IMR-90 (cell line): ENCODE results near the gene ELF2. TPM values are rescaled to one million over a fixed set of nuclear protein-coding genes. Genes with fewer than 3 reads are reported as not detected.

ENCODE experiments used
- ATAC-seq: fragments of 200-7000 bp; cut with Tn5 transposase; 2 replicates; pipeline ENCODE4 v1.9.1; 2020; ENCODE audit warnings: low read depth, mild to moderate bottlenecking, moderate library complexity
- BruUV-seq: library from RNA; stranded (reverse); fragments of 400-500 nt; replicated peaks from 2 replicates; lab custom pipeline; 2021; lab: Mats Ljungman, UMichigan
- CTCF ChIA-PET: fragments of 300-600 bp; formaldehyde crosslinking; extraction: SDS; loops from one replicate; lab custom pipeline; 2021; ENCODE audit warnings: antibody characterized with exemption; lab: Yijun Ruan, JAX
- POLR2A ChIA-PET: fragments of 300-600 bp; sonication (Branson Sonifier 250); formaldehyde crosslinking; loops from one replicate; lab custom pipeline; 2022; ENCODE audit warnings: antibody characterized with exemption; ENCODE audit not compliant: unreplicated experiment; lab: Charles Lee
- DNase-seq: peaks from one replicate; pipeline ENCODE4 v3.0.0; 2013
- H2AFZ ChIP-seq: replicated peaks from 2 replicates; pipeline ENCODE3; 2013; ENCODE audit warnings: low read length, mild to moderate bottlenecking; ENCODE audit not compliant: poor library complexity
- H2AK5ac ChIP-seq: 2 replicates; pipeline ENCODE4 v1.6.1; 2013; ENCODE audit warnings: low read depth, low read length, inconsistent platforms
- H2AK9ac ChIP-seq: replicated peaks from 2 replicates; pipeline ENCODE3; 2013; ENCODE audit warnings: mild to moderate bottlenecking, low read depth, low read length, moderate library complexity; ENCODE audit not compliant: poor library complexity
- H2BK120ac ChIP-seq: 2 replicates; pipeline ENCODE4 v1.6.1; 2013; ENCODE audit warnings: low read depth, low read length, inconsistent platforms
- H2BK15ac ChIP-seq: 3 replicates; pipeline ENCODE4 v1.6.1; 2013; ENCODE audit warnings: low read depth, low read length, inconsistent platforms
- H2BK20ac ChIP-seq: 2 replicates; pipeline ENCODE4 v1.6.1; 2013; ENCODE audit warnings: low read depth, mild to moderate bottlenecking, inconsistent platforms, low read length, moderate library complexity
- H2BK5ac ChIP-seq: 2 replicates; pipeline ENCODE4 v1.6.1; 2013; ENCODE audit warnings: mild to moderate bottlenecking, low read depth, low read length, inconsistent platforms; ENCODE audit not compliant: poor library complexity, severe bottlenecking
- H3K14ac ChIP-seq: replicated peaks from 2 replicates; pipeline ENCODE4 v1.6.1; 2013; ENCODE audit warnings: low read depth, low read length, inconsistent platforms
- H3K18ac ChIP-seq: 2 replicates; pipeline ENCODE4 v1.6.1; 2013; ENCODE audit warnings: low read depth, low read length, control low read depth
- H3K23ac ChIP-seq: 2 replicates; pipeline ENCODE4 v1.6.1; 2013; ENCODE audit warnings: low read depth, low read length, inconsistent platforms
- H3K27ac ChIP-seq: 2 replicates; pipeline ENCODE4 v1.5.1; 2013; ENCODE audit warnings: mild to moderate bottlenecking, control low read depth, low read length; ENCODE audit not compliant: insufficient read depth
- H3K27me3 ChIP-seq: 2 replicates; pipeline ENCODE4 v1.6.1; 2013; ENCODE audit warnings: low read length; ENCODE audit not compliant: control insufficient read depth, insufficient read depth
- H3K36me3 ChIP-seq: 2 replicates; pipeline ENCODE4 v1.6.1; 2013; ENCODE audit warnings: low read length, mixed read lengths; ENCODE audit not compliant: control insufficient read depth, insufficient read depth
- H3K4ac ChIP-seq: 2 replicates; pipeline ENCODE4 v1.6.1; 2013; ENCODE audit warnings: low read depth, low read length, inconsistent platforms
- H3K4me1 ChIP-seq: 2 replicates; pipeline ENCODE4 v1.6.1; 2013; ENCODE audit warnings: low read length, mixed read lengths; ENCODE audit not compliant: control insufficient read depth, insufficient read depth
- H3K4me2 ChIP-seq: 2 replicates; pipeline ENCODE4 v1.6.1; 2013; ENCODE audit warnings: low read depth, mild to moderate bottlenecking, control low read depth, low read length, moderate library complexity
- H3K4me3 ChIP-seq: 2 replicates; pipeline ENCODE4 v1.5.1; 2013; ENCODE audit warnings: low read depth, mild to moderate bottlenecking, control low read depth, low read length, moderate library complexity; ENCODE audit not compliant: insufficient read depth
- H3K56ac ChIP-seq: 2 replicates; pipeline ENCODE4 v1.6.1; 2013; ENCODE audit warnings: low read length, inconsistent platforms; ENCODE audit not compliant: insufficient read depth; ENCODE audit errors: extremely low read depth
- H3K79me1 ChIP-seq, 2 experiments: 2 replicates each; pipeline ENCODE4 v1.6.1; 2013; ENCODE audit warnings: low read length in 2 of 2, inconsistent platforms in 1 of 2, low read depth in 1 of 2
- H3K9ac ChIP-seq: 2 replicates; pipeline ENCODE4 v1.6.1; 2013; ENCODE audit warnings: low read depth, low read length, control low read depth
- H3K9me1 ChIP-seq: 2 replicates; pipeline ENCODE4 v1.6.1; 2013; ENCODE audit warnings: low read length, inconsistent platforms; ENCODE audit not compliant: insufficient read depth
- H3K9me3 ChIP-seq: 2 replicates; pipeline ENCODE4 v1.6.1; 2013; ENCODE audit warnings: low read length; ENCODE audit not compliant: control insufficient read depth, insufficient read depth
- H4K20me1 ChIP-seq: 2 replicates; pipeline ENCODE4 v1.6.1; 2013; ENCODE audit warnings: low read length, inconsistent platforms; ENCODE audit not compliant: insufficient read depth
- H4K5ac ChIP-seq: 2 replicates; pipeline ENCODE4 v1.6.1; 2013; ENCODE audit warnings: mild to moderate bottlenecking, low read depth, low read length, control low read depth
- H4K8ac ChIP-seq, 2 experiments: 2 replicates each; pipeline ENCODE4 v1.6.1; 2013; ENCODE audit warnings: low read depth in 2 of 2, low read length in 2 of 2, control low read depth in 1 of 2, inconsistent platforms in 1 of 2
- H4K91ac ChIP-seq: 2 replicates; pipeline ENCODE4 v1.6.1; 2013; ENCODE audit warnings: low read depth, low read length, inconsistent platforms; ENCODE audit not compliant: insufficient read depth
- BHLHE40 ChIP-seq: fragments of 150-350 bp; IDR thresholded peaks from 2 replicates; pipeline ENCODE4 v1.6.1; 2016; ENCODE audit warnings: mild to moderate bottlenecking, low read depth, low read length
- CEBPB ChIP-seq: IDR thresholded peaks from 2 replicates; pipeline ENCODE4 v1.6.1; 2012; ENCODE audit warnings: low read depth, low read length, improper control_type of control experiment
- CHD1 ChIP-seq: IDR thresholded peaks from 2 replicates; pipeline ENCODE4 v1.6.1; 2012; ENCODE audit warnings: low read depth, low read length, improper control_type of control experiment
- FOS ChIP-seq: fragments of 150-350 bp; IDR thresholded peaks from 2 replicates; pipeline ENCODE4 v1.6.1; 2016; ENCODE audit warnings: low read depth, low read length
- MAFK ChIP-seq: IDR thresholded peaks from 2 replicates; pipeline ENCODE4 v1.6.1; 2012; ENCODE audit warnings: low read depth, low read length, improper control_type of control experiment
- MAZ ChIP-seq: IDR thresholded peaks from 2 replicates; pipeline ENCODE4 v1.6.1; 2012; ENCODE audit warnings: low read depth, mild to moderate bottlenecking, low read length, improper control_type of control experiment, moderate library complexity, borderline replicate concordance
- MXI1 ChIP-seq: IDR thresholded peaks from 2 replicates; pipeline ENCODE4 v1.6.1; 2012; ENCODE audit warnings: low read depth, mild to moderate bottlenecking, low read length, moderate library complexity, borderline replicate concordance
- NFE2L2 ChIP-seq: fragments of 150-350 bp; IDR thresholded peaks from 2 replicates; pipeline ENCODE4 v1.6.1; 2016; ENCODE audit warnings: low read depth, mild to moderate bottlenecking, low read length
- POLR2A ChIP-seq: IDR thresholded peaks from 2 replicates; pipeline ENCODE4 v1.6.1; 2012; ENCODE audit warnings: mild to moderate bottlenecking, low read depth, low read length
- RAD21 ChIP-seq: IDR thresholded peaks from 2 replicates; pipeline ENCODE4 v1.6.1; 2012; ENCODE audit warnings: low read length, improper control_type of control experiment
- RCOR1 ChIP-seq: IDR thresholded peaks from 2 replicates; pipeline ENCODE4 v1.6.1; 2012; ENCODE audit warnings: mild to moderate bottlenecking, low read length, improper control_type of control experiment; ENCODE audit not compliant: insufficient replicate concordance
- RFX5 ChIP-seq: IDR thresholded peaks from 2 replicates; pipeline ENCODE4 v1.8.0; 2012; ENCODE audit warnings: low read depth, mild to moderate bottlenecking, low read length, moderate library complexity
- SMC3 ChIP-seq: fragments of 150-350 bp; IDR thresholded peaks from 2 replicates; pipeline ENCODE4 v1.6.1; 2016; ENCODE audit warnings: low read depth, mild to moderate bottlenecking, antibody characterized with exemption, low read length, moderate library complexity
- USF2 ChIP-seq: fragments of 150-350 bp; IDR thresholded peaks from 2 replicates; pipeline ENCODE4 v1.6.1; 2017; ENCODE audit warnings: mild to moderate bottlenecking, antibody characterized with exemption, low read length, low read depth
- WGBS, 2 experiments: methylation state at CpG; one replicate each; pipeline versions ENCODE4 v1.1.5 to v1.1.7; 2013; ENCODE audit warnings: missing lambda C conversion rate in 2 of 2; ENCODE audit not compliant: insufficient read length in 1 of 2; ENCODE audit errors: extremely low coverage in 2 of 2; 5-methylcytosine and 5-hydroxymethylcytosine counted together
- dilution Hi-C: fragments of 300-500 bp; cut with HindIII; formaldehyde crosslinking; loops from one replicate; pipeline ENCODE4 v1.14.3; 2018; ENCODE audit warnings: low sequenced_read_pairs; ENCODE audit not compliant: unreplicated experiment
- in situ Hi-C: fragments of 300-500 bp; cut with MboI; formaldehyde crosslinking; loops from 3 replicates; pipeline ENCODE4 v1.14.3; 2019; ENCODE audit warnings: low sequenced_read_pairs, inconsistent platforms, mixed read lengths
- intact Hi-C: fragments of 100-400 bp; cut with micrococcal nuclease; formaldehyde crosslinking; loops from 2 replicates; pipeline ENCODE4 v1.10.0; 2022
- polyA plus RNA-seq, 3 experiments: library from polyadenylated mRNA; depleted of rRNA; stranded (reverse); fragments of >200 nt; gene quantifications; 2 replicates each; pipeline ENCODE4 v1.2.3, GENCODE V29; 2012; ENCODE audit warnings: low replicate concordance in 1 of 3
- total RNA-seq: library from RNA; depleted of rRNA; stranded (reverse); fragments of >200 nt; gene quantifications from 2 replicates; pipeline ENCODE4 v1.2.3, GENCODE V29; 2012
- TF ChIP-seq, protein P1 (sequence below): fragments of 150-350 bp; IDR thresholded peaks from 2 replicates; pipeline ENCODE4 v1.6.1; 2016; ENCODE audit warnings: low read depth, mild to moderate bottlenecking, low read length, moderate library complexity, borderline replicate concordance
- TF ChIP-seq, protein P2 (sequence below): conservative IDR thresholded peaks from 2 replicates; pipeline ENCODE4 v1.5.1; 2012; ENCODE audit warnings: mild to moderate bottlenecking, low read depth, low read length, improper control_type of control experiment

Gene ELF2
- total and polyA plus RNA-seq, 2 of the 4 experiments (the other 2 are of a cell fraction): 14.5 to 42.3 TPM

DNA sequence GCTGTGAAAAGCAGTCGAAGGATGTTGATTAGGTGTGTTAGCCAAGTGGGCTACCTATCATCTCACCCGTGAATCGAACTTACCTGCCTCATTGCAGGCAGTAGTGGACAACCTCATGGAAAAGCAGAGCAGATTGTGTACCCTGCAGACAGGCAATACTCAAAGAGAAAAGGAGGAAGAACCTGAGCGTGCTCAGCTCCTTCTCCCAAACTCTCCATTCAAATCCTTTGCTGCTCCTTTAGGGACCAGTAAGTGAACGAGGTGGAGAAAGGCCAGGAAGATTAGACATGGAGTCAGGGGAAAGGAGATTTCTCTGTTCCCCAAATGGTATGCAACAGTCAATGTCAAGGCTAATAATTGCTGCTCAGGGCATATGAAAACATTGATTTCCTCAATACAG lies 45.2 kb upstream of the ELF2 start:
- no peak overlapping the region for H3K27ac ChIP-seq
- H4K20me1 ChIP-seq: no peaks in the 10 kb centered on the region
- no peaks in the 10 kb centered on the region for H3K79me1 ChIP-seq
- in situ Hi-C loops (no loop called here), intact Hi-C loops (no loop called here), dilution Hi-C loops (no loop called here)
- no peak overlapping the region for H2BK5ac ChIP-seq
- no peak overlapping the region for H2AFZ ChIP-seq
- CTCF ChIA-PET: no interaction called here
- no TSS peak for BruUV-seq
- DNase-seq (no peak), ATAC-seq (no peak)
- POLR2A ChIA-PET: no interaction called here
- no peak overlapping the region for H2AK5ac ChIP-seq
- no peaks in the 10 kb centered on the region for H3K27me3 ChIP-seq
- no peak overlapping the region for H4K8ac ChIP-seq
- H3K14ac ChIP-seq: no peak overlapping the region
- no peak overlapping the region for H2BK15ac ChIP-seq
- H3K23ac ChIP-seq: no peak overlapping the region
- no peak overlapping the region for H3K4me3 ChIP-seq
- H4K91ac ChIP-seq: no peak overlapping the region
- no peak overlapping the region for H2BK20ac ChIP-seq
- H3K56ac ChIP-seq: no peak overlapping the region
- no peak overlapping the region for H4K5ac ChIP-seq
- no peak overlapping the region for H3K4me2 ChIP-seq
- no peak overlapping the region for H2AK9ac ChIP-seq
- no peak overlapping the region for H2BK120ac ChIP-seq
- no peaks in the 10 kb centered on the region for H3K4me1 ChIP-seq
- no peak overlapping the region for H3K9ac ChIP-seq
- no peaks in the 10 kb centered on the region for H3K9me3 ChIP-seq
- no peak for TF ChIP-seq MXI1
- TF ChIP-seq, protein P1, sequence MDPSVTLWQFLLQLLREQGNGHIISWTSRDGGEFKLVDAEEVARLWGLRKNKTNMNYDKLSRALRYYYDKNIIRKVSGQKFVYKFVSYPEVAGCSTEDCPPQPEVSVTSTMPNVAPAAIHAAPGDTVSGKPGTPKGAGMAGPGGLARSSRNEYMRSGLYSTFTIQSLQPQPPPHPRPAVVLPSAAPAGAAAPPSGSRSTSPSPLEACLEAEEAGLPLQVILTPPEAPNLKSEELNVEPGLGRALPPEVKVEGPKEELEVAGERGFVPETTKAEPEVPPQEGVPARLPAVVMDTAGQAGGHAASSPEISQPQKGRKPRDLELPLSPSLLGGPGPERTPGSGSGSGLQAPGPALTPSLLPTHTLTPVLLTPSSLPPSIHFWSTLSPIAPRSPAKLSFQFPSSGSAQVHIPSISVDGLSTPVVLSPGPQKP: no peak
- TF ChIP-seq CHD1: no peak
- TF ChIP-seq NFE2L2: no peak
- no peak for TF ChIP-seq RFX5
- TF ChIP-seq USF2: no peak
- TF ChIP-seq BHLHE40: no peak
- TF ChIP-seq SMC3: no peak
- no peak for TF ChIP-seq RCOR1
- TF ChIP-seq MAZ: no peak
- no peak for TF ChIP-seq POLR2A
- TF ChIP-seq MAFK: no peak
- TF ChIP-seq FOS: no peak
- TF ChIP-seq RAD21: no peak
- no peak for TF ChIP-seq CEBPB
- TF ChIP-seq, protein P2, sequence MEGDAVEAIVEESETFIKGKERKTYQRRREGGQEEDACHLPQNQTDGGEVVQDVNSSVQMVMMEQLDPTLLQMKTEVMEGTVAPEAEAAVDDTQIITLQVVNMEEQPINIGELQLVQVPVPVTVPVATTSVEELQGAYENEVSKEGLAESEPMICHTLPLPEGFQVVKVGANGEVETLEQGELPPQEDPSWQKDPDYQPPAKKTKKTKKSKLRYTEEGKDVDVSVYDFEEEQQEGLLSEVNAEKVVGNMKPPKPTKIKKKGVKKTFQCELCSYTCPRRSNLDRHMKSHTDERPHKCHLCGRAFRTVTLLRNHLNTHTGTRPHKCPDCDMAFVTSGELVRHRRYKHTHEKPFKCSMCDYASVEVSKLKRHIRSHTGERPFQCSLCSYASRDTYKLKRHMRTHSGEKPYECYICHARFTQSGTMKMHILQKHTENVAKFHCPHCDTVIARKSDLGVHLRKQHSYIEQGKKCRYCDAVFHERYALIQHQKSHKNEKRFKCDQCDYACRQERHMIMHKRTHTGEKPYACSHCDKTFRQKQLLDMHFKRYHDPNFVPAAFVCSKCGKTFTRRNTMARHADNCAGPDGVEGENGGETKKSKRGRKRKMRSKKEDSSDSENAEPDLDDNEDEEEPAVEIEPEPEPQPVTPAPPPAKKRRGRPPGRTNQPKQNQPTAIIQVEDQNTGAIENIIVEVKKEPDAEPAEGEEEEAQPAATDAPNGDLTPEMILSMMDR: no peak
- no peaks in the 10 kb centered on the region for H3K36me3 ChIP-seq
- no peaks in the 10 kb centered on the region for H3K9me1 ChIP-seq
- no peak overlapping the region for H3K18ac ChIP-seq
- no peak overlapping the region for H3K4ac ChIP-seq
- WGBS, 2 experiments: no CpG with 5 or more reads among the region's 5 CpGs
